ENCODE results near the gene SPANXN4. TPM values are rescaled to one million over a fixed set of nuclear protein-coding genes. Genes with fewer than 3 reads are reported as not detected.

Gene SPANXN4
- total RNA-seq, 1 experiment from 2014 or later, result not detected

GRCh38 chrX:142982679-142983078 is 43.0 kb upstream of the SPANXN4 start:
- Histone ChIP-seq H3K36me3 (ENCODE audit: low read depth) (no peaks in the 10 kb centered on the region), H3K4me1 (replicated peaks; ENCODE audit: insufficient read depth) (no peaks in the 10 kb centered on the region), H3K27ac (no peak overlapping the region), H2AFZ (no peak overlapping the region), H3F3A (ENCODE audit: insufficient read depth, low read depth) (no peaks in the 10 kb centered on the region), H4K20me1 (ENCODE audit: insufficient read depth) (no peaks in the 10 kb centered on the region), H3K9me3 (ENCODE audit: insufficient read depth, low read depth) (no peaks in the 10 kb centered on the region), H3K4me2 (no peak overlapping the region), H3K27me3 (ENCODE audit: insufficient read depth, low read depth) (no peaks in the 10 kb centered on the region), H3K9me2 (ENCODE audit: insufficient read depth) (no peaks in the 10 kb centered on the region), H3K79me2 (ENCODE audit: low read depth) (no peaks in the 10 kb centered on the region), H3K4me3 (no peak overlapping the region)
- POLR2A ChIA-PET (ENCODE audit: unreplicated experiment), result no interaction called here
- BruUV-seq (replicated peaks), result no TSS peak
- TF ChIP-seq EZH2 (IDR thresholded peaks at IDR 0.05; ENCODE audit: low read depth), result no peak
- intact Hi-C loops (cut with micrococcal nuclease; ENCODE audit: unreplicated experiment), result no loop called here
- no peak for DNase-seq
- CTCF ChIA-PET, result no interaction called here

DNA sequence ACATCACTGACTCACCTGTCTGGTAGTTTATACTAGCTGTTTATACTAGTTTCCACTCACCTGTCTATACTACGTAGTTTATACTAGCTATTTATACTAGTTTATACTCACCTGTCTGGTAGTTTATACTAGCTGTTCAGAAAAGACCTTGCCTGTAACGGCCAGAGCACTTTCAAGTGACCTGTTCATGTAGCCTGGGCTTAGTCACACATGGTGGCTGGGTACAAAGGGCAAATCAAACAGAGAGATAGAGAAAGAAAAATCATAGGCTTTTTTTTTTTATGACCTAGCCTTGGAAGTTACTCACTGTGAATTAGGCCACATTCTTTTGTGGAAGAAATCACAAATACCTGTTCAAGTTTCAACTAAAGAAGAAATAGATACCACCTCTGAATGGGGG is 30.7 kb upstream of the SPANXN4 start:
- Histone ChIP-seq H3K9me2 (ENCODE audit: insufficient read depth) (no peaks in the 10 kb centered on the region), H3K4me3 (no peak overlapping the region), H3K4me1 (replicated peaks; ENCODE audit: insufficient read depth) (no peaks in the 10 kb centered on the region), H3K36me3 (ENCODE audit: low read depth) (no peaks in the 10 kb centered on the region), H4K20me1 (ENCODE audit: insufficient read depth) (no peaks in the 10 kb centered on the region), H3F3A (ENCODE audit: insufficient read depth, low read depth) (no peaks in the 10 kb centered on the region), H3K79me2 (ENCODE audit: low read depth) (no peaks in the 10 kb centered on the region), H3K9me3 (ENCODE audit: insufficient read depth, low read depth) (no peaks in the 10 kb centered on the region), H3K27me3 (ENCODE audit: insufficient read depth, low read depth) (no peaks in the 10 kb centered on the region), H3K27ac (no peak overlapping the region), H2AFZ (no peak overlapping the region), H3K4me2 (no peak overlapping the region)
- BruUV-seq (replicated peaks), result no TSS peak
- no peak for DNase-seq
- intact Hi-C loops (cut with micrococcal nuclease; ENCODE audit: unreplicated experiment), result no loop called here
- ChIA-PET POLR2A (ENCODE audit: unreplicated experiment) (no interaction called here), CTCF (no interaction called here)
- TF ChIP-seq EZH2 (IDR thresholded peaks at IDR 0.05; ENCODE audit: low read depth), result no peak
- TF ChIP-seq, protein P1, sequence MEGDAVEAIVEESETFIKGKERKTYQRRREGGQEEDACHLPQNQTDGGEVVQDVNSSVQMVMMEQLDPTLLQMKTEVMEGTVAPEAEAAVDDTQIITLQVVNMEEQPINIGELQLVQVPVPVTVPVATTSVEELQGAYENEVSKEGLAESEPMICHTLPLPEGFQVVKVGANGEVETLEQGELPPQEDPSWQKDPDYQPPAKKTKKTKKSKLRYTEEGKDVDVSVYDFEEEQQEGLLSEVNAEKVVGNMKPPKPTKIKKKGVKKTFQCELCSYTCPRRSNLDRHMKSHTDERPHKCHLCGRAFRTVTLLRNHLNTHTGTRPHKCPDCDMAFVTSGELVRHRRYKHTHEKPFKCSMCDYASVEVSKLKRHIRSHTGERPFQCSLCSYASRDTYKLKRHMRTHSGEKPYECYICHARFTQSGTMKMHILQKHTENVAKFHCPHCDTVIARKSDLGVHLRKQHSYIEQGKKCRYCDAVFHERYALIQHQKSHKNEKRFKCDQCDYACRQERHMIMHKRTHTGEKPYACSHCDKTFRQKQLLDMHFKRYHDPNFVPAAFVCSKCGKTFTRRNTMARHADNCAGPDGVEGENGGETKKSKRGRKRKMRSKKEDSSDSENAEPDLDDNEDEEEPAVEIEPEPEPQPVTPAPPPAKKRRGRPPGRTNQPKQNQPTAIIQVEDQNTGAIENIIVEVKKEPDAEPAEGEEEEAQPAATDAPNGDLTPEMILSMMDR (conservative IDR thresholded peaks at IDR 0.05), result no peak

DNA sequence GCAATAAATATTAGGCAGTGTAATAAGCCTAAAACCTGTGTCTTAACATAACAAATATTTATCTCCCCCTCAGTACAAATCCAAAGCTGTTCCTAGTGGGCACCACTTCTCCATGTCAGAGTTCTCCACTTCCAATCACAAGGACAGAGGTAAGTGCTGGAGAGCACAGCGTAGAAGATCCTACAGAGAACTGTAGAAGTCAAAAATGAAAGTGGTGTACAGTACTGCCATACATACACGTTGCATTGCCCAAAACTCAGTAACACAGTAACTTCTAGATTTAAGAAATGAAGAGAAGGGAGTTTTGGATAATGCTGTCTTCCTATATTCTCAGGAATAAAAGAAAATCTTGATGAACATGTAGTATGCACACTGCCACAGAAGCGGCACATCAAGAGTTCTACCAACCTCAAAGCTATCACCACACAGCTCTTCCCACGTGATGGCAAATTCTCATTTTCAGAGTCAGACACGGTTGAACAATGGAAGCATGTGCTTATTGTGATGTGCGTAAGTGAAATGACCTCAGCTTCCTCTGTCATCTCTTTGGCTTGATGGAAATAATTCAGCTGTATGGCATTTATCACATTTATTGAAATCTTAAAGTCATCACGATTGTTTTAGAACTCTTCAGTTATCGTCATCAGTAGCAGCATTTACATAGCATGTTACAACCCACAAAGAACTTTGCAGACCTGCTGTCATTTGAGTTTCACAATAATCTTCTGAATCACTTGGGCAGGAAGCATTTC is 27.1 kb upstream of the SPANXN4 start:
- ChIA-PET POLR2A (ENCODE audit: unreplicated experiment) (no interaction called here), CTCF (no interaction called here)
- no peaks in the 10 kb centered on the region for H3K9me3 ChIP-seq (ENCODE audit: insufficient read depth, low read depth)
- no peaks in the 10 kb centered on the region for H3K27me3 ChIP-seq (ENCODE audit: insufficient read depth, low read depth)
- H3K4me1 ChIP-seq (replicated peaks; ENCODE audit: insufficient read depth), result no peaks in the 10 kb centered on the region
- no TSS peak for BruUV-seq (replicated peaks)
- TF ChIP-seq, protein P1 (conservative IDR thresholded peaks at IDR 0.05), result no peak
- no peak for TF ChIP-seq EZH2 (IDR thresholded peaks at IDR 0.05; ENCODE audit: low read depth)
- H3K79me2 ChIP-seq (ENCODE audit: low read depth), result no peaks in the 10 kb centered on the region
- no peaks in the 10 kb centered on the region for H3K36me3 ChIP-seq (ENCODE audit: low read depth)
- H3K9me2 ChIP-seq (ENCODE audit: insufficient read depth), result no peaks in the 10 kb centered on the region
- H4K20me1 ChIP-seq (ENCODE audit: insufficient read depth), result no peaks in the 10 kb centered on the region
- H3K4me2 ChIP-seq, result no peak overlapping the region
- DNase-seq, result no peak
- H3K4me3 ChIP-seq, result no peak overlapping the region
- intact Hi-C loops (cut with micrococcal nuclease; ENCODE audit: unreplicated experiment), result no loop called here
- H3K27ac ChIP-seq, result no peak overlapping the region
- H3F3A ChIP-seq (ENCODE audit: insufficient read depth, low read depth), result no peaks in the 10 kb centered on the region
- H2AFZ ChIP-seq, result no peak overlapping the region

- Histone ChIP-seq H3K4me3 (no peak overlapping the region), H3K36me3 (ENCODE audit: low read depth) (no peaks in the 10 kb centered on the region), H3K27ac (no peak overlapping the region), H2AFZ (no peak overlapping the region), H3K9me2 (ENCODE audit: insufficient read depth) (no peaks in the 10 kb centered on the region), H3K27me3 (ENCODE audit: insufficient read depth, low read depth) (no peaks in the 10 kb centered on the region), H3K4me1 (replicated peaks; ENCODE audit: insufficient read depth) (no peaks in the 10 kb centered on the region), H3K79me2 (ENCODE audit: low read depth) (no peaks in the 10 kb centered on the region), H3K9me3 (ENCODE audit: insufficient read depth, low read depth) (no peaks in the 10 kb centered on the region), H3K4me2 (no peak overlapping the region), H3F3A (ENCODE audit: insufficient read depth, low read depth) (no peaks in the 10 kb centered on the region), H4K20me1 (ENCODE audit: insufficient read depth) (no peaks in the 10 kb centered on the region)
- BruUV-seq (replicated peaks), result no TSS peak
- TF ChIP-seq, protein P1 (conservative IDR thresholded peaks at IDR 0.05), result no peak
- TF ChIP-seq EZH2 (IDR thresholded peaks at IDR 0.05; ENCODE audit: low read depth), result no peak
- no peak for DNase-seq
- ChIA-PET CTCF (no interaction called here), POLR2A (ENCODE audit: unreplicated experiment) (no interaction called here)
- intact Hi-C loops (cut with micrococcal nuclease; ENCODE audit: unreplicated experiment), result no loop called here
These were observed 26.5 kb upstream of the SPANXN4 start for GRCh38 chrX:142999199-142999701.
